COLO668 (cell line): Measurements from ENCODE around the gene TMEM181.
"Not testable (repeated sequence)": the region's sequence is repeated elsewhere in the genome, so short reads cannot be mapped to it uniquely, and the experiment has no call there.

Experiments
- DNase-seq: peaks from one replicate; lab custom pipeline; 2025; ENCODE audit not compliant: unreplicated experiment; lab: John Stamatoyannopoulos, UW

The TMEM181 gene

GRCh38 chr6:158536891-158537798 lies 22.7 kb upstream of the TMEM181 start:
- DNase-seq = peak; percentile 79

- no peak for DNase-seq
These were observed 21.1 kb upstream of the TMEM181 start for GRCh38 chr6:158538741-158539140.

GRCh38 chr6:158539413-158539812 lies 20.5 kb upstream of the TMEM181 start:
- no peak for DNase-seq

GRCh38 chr6:158539881-158540280 lies 20.0 kb upstream of the TMEM181 start:
- no peak for DNase-seq

- DNase-seq = no peak
These were observed 16.2 kb upstream of the TMEM181 start for GRCh38 chr6:158543606-158544185.

GRCh38 chr6:158544428-158544827 lies 15.5 kb upstream of the TMEM181 start:
- no peak for DNase-seq

GRCh38 chr6:158545043-158545966 lies 14.6 kb upstream of the TMEM181 start:
- no peak for DNase-seq

- peak; percentile 77 for DNase-seq
These were observed 11.3 kb upstream of the TMEM181 start for GRCh38 chr6:158548418-158549161.

- no peak for DNase-seq
These were observed 7.7 kb upstream of the TMEM181 start for GRCh38 chr6:158552055-158552795.

- no peak for DNase-seq
These were observed 7.1 kb upstream of the TMEM181 start for GRCh38 chr6:158552796-158553138.

GRCh38 chr6:158554611-158555361 lies 5.1 kb upstream of the TMEM181 start:
- no peak for DNase-seq

GRCh38 chr6:158556113-158556512 lies 3.8 kb upstream of the TMEM181 start:
- no peak for DNase-seq

- not testable (repeated sequence) for DNase-seq
These were observed 2.8 kb upstream of the TMEM181 start for GRCh38 chr6:158557110-158557509.

- DNase-seq = no peak
These were observed 2.0 kb upstream of the TMEM181 start for GRCh38 chr6:158557927-158558326.

GRCh38 chr6:158558415-158559306 lies 1.2 kb upstream of the TMEM181 start:
- no peak for DNase-seq

GRCh38 chr6:158559338-158559894 lies 475 bp upstream of the TMEM181 start:
- DNase-seq = no peak

GRCh38 chr6:158560836-158561320 lies 987 bp downstream of the TMEM181 start:
- DNase-seq = peak; percentile 25

- no peak for DNase-seq
These were observed 1.5 kb downstream of the TMEM181 start for GRCh38 chr6:158561321-158561884.
